Karpas-422 (cell line): ENCODE results near the gene POLRMT. TPM values are rescaled to one million over a fixed set of nuclear protein-coding genes. Genes with fewer than 3 reads are reported as not detected.
"Not testable (repeated sequence)": the region's sequence is repeated elsewhere in the genome, so short reads cannot be mapped to it uniquely, and the experiment has no call there.

Experiments
- DNase-seq: peaks from one replicate; pipeline ENCODE4 v3.0.0-alpha.2; 2015
- H2AFZ ChIP-seq: fragments of 200-600 bp; sonication (generic); 2 replicates; pipeline ENCODE4 v1.6.1; 2014; ENCODE audit warnings: antibody characterized with exemption, low read length, mixed read lengths
- H3K27ac ChIP-seq: fragments of 200-600 bp; sonication (generic); 2 replicates; pipeline ENCODE4 v1.5.1; 2014; ENCODE audit warnings: mild to moderate bottlenecking, low read length, moderate library complexity
- H3K27me3 ChIP-seq: fragments of 200-600 bp; sonication (generic); 2 replicates; pipeline ENCODE4 v1.6.1; 2014; ENCODE audit warnings: low read length, mixed read lengths
- H3K36me3 ChIP-seq: fragments of 200-600 bp; sonication (generic); 2 replicates; pipeline ENCODE4 v1.6.1; 2014; ENCODE audit warnings: low read length, mixed read lengths; ENCODE audit not compliant: insufficient read depth
- H3K4me1 ChIP-seq: fragments of 200-600 bp; sonication (generic); 2 replicates; pipeline ENCODE4 v1.6.1; 2014; ENCODE audit warnings: mild to moderate bottlenecking, low read length, mixed read lengths
- H3K4me2 ChIP-seq: fragments of 200-600 bp; sonication (generic); 2 replicates; pipeline ENCODE4 v1.6.1; 2014; ENCODE audit warnings: low read length, low read depth, mild to moderate bottlenecking; ENCODE audit not compliant: poor library complexity, severe bottlenecking
- H3K4me3 ChIP-seq: fragments of 200-600 bp; sonication (generic); 2 replicates; pipeline ENCODE4 v1.5.1; 2014; ENCODE audit warnings: mild to moderate bottlenecking, antibody characterized with exemption, low read length, mixed read lengths
- H3K79me2 ChIP-seq: fragments of 200-600 bp; sonication (generic); 2 replicates; pipeline ENCODE4 v1.6.1; 2014; ENCODE audit warnings: mild to moderate bottlenecking, low read length, mixed read lengths
- H3K9ac ChIP-seq: fragments of 200-600 bp; sonication (generic); 2 replicates; pipeline ENCODE4 v1.6.0; 2014; ENCODE audit warnings: low read length
- H3K9me2 ChIP-seq: fragments of 200-600 bp; sonication (generic), shearing (Covaris generic); replicated peaks from 2 replicates; pipeline ENCODE4 v1.6.0; 2014; ENCODE audit warnings: mild to moderate bottlenecking, low read length, moderate library complexity; ENCODE audit not compliant: insufficient read depth
- H3K9me3 ChIP-seq: fragments of 300-700, 200-600 bp; sonication (generic); 2 replicates; pipeline ENCODE4 v1.6.1; 2014; ENCODE audit warnings: low read length, mixed read lengths
- H4K20me1 ChIP-seq: fragments of 200-600 bp; sonication (generic); 2 replicates; pipeline ENCODE4 v1.6.1; 2014; ENCODE audit warnings: mild to moderate bottlenecking, antibody characterized with exemption, low read length, low read depth; ENCODE audit not compliant: insufficient read depth
- total RNA-seq: library from RNA; depleted of rRNA; stranded (reverse); fragments of >200 nt; shearing (Covaris generic); gene quantifications from 2 replicates; pipeline ENCODE4 v1.2.3, GENCODE V29; 2014; ENCODE audit warnings: low replicate concordance

POLRMT gene
- total RNA-seq, 1 experiment from 2014 or later = 51.5 TPM

DNA sequence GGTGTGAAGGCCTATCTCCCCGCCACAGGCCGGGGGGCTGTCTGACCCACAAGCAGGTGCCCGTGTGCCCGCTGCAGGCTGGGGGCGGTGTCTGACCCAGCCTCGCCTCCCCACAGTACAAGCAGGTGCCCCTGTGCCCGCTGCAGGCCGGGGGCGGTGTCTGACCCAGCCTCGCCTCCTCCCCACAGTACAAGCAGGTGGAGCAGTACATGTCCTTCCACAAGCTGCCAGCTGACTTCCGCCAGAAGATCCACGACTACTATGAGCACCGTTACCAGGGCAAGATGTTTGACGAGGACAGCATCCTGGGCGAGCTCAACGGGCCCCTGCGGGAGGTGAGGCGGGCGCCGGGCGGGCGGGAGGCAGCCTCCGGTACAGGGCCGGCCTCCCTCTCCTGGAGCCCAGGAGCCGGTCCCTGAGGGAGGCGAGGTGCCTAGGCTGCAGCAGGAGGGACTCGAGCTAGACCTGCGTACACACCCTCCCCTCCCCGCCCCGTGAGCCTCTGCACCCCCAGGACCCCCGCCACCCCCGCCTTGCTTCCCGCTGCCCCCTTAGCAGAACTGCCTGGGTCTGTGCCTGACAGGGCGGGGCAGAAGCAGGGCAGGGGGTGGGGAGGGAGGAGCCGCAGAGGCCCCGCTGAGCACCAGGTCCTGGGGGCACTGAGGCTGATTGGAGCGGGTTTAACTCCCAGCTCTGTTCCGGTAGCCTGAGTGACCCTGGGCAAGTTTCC is 23.1 kb downstream of the POLRMT start:
- H4K20me1 ChIP-seq = no peaks in the 10 kb centered on the region
- peak overlapping the region; percentile 65; the same call in 1 of the 2 replicates for H2AFZ ChIP-seq
- H3K9me3 ChIP-seq = peaks cover 7% of the 10 kb centered on the region; the same call in 1 of the 2 replicates
- H3K36me3 ChIP-seq = no peaks in the 10 kb centered on the region
- peaks cover 13% of the 10 kb centered on the region for H3K4me1 ChIP-seq
- H3K27me3 ChIP-seq = no peaks in the 10 kb centered on the region
- peak overlapping the region; percentile 79 for H3K27ac ChIP-seq
- H3K4me3 ChIP-seq = peak overlapping the region; percentile 53; the same call in 1 of the 2 replicates
- H3K4me2 ChIP-seq = peak overlapping the region; percentile 56
- H3K9me2 ChIP-seq = no peaks in the 10 kb centered on the region
- DNase-seq = no peak
- H3K79me2 ChIP-seq = no peaks in the 10 kb centered on the region
- H3K9ac ChIP-seq = peak overlapping the region; percentile 64

DNA sequence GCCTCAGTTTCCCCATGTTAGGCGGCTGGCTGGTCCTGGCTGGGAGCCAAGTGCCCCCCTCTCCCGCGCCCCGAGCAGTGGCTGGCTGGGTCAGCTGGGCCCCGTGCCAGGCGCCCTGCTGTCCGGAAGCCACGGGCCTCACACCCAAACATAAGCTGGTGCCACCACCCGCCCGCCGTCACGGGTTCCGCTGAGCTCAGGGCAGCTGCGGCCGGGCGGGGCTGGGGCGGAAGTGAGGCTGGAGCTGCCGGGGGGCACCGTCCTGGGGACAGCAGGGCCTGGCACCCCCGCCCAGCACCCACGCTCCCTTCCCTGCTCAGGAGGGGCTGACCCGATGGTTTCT is 24.4 kb downstream of the POLRMT start:
- Histone ChIP-seq H3K4me3 (no peak overlapping the region), H3K4me2 (no peak overlapping the region), H3K27ac (no peak overlapping the region), H3K9me3 (peaks cover 7% of the 10 kb centered on the region; the same call in 1 of the 2 replicates), H3K79me2 (no peaks in the 10 kb centered on the region), H3K9ac (no peak overlapping the region), H3K36me3 (no peaks in the 10 kb centered on the region), H2AFZ (no peak overlapping the region), H3K27me3 (no peaks in the 10 kb centered on the region), H3K4me1 (peaks cover 13% of the 10 kb centered on the region), H3K9me2 (no peaks in the 10 kb centered on the region), H4K20me1 (no peaks in the 10 kb centered on the region)
- DNase-seq = no peak

DNA sequence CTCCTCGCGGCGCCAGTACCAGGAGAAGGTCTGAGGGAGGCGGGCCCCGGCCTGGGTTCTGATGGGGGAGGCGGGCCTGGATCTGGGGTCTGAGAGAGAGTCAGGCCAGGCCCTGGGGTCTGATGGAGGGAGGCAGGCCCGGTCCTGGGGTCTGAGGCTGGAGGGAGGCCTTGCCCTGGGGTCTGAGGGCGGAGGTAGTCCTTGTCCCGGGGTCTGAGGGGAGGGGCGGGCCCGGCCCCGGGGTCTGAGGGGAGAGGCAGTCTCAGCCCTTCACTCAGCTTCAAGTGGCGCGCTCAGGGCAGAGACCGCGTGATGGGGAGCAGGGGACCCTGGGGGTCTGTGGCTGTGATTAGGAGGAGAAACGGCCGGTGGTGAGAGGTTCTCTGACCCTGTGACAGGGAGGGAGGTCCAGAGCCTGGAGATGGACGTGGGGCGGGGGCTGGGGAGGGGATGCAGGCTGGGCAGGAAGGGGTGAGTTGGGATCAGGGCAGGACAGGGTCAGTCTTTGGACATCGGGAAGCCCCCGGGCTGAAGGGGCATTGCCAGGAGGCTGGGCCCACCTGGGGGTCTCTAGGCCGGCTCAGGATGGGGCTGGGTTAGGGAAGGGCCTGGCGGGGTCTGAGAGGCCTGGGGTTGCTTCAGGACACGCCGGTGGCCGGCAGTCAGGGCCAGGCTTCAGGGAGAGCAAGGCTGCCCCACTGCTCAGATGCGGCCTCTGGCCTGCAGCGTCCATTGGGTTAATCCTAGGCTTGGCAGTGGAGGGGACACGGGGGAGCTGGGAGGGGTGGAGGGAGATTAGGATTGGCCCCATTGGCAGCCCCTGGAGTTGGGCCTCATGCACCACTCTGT is 25.0 kb downstream of the POLRMT start:
- H3K4me2 ChIP-seq = no peak overlapping the region
- H4K20me1 ChIP-seq = no peaks in the 10 kb centered on the region
- H3K9me3 ChIP-seq = peaks cover 7% of the 10 kb centered on the region; the same call in 1 of the 2 replicates

DNA sequence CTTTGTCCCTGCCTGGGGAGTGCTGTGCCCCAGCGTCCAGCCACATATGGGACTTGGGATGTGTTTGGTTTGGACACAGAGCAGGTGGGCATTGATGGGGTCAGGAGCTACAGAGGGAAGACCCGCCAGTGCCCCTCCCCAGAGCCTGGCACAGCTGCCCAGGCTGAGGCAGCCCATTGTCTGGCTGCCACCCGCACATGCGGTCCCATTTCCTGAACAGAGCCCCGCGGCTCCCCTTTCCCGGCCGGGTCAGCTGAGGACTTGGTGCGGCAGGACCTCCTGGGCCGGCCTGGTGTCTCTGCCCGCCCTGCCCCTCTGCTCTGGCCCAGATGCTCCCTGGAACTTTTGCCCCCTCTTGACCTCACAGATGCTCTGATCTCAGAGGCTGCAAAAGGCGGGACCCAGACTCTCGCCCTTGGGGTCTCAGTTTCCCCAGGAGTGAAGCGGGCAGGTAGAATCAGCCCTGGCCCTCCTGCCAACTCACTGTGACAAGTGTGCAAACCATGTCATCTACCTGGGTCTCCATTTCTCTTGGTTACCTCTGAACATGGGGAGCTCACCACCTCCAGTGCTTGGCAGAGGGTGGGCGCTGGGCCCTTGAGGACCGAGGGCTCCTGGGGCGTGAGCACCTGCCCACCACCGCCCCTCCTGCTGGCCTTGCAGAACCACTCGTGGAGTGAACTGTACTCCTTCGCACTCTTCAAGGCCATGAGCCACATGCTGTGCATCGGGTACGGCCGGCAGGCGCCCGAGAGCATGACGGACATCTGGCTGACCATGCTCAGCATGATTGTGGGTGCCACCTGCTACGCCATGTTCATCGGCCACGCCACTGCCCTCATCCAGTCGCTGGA is 25.8 kb downstream of the POLRMT start:
- no peaks in the 10 kb centered on the region for H3K79me2 ChIP-seq
- H3K36me3 ChIP-seq = no peaks in the 10 kb centered on the region
- H3K4me3 ChIP-seq = no peak overlapping the region
- no peak overlapping the region for H3K9ac ChIP-seq
- no peak overlapping the region for H3K4me2 ChIP-seq
- H3K27me3 ChIP-seq = no peaks in the 10 kb centered on the region
- no peaks in the 10 kb centered on the region for H4K20me1 ChIP-seq
- no peak overlapping the region for H3K27ac ChIP-seq
- no peak for DNase-seq
- peaks cover 7% of the 10 kb centered on the region; the same call in 1 of the 2 replicates for H3K9me3 ChIP-seq
- no peak overlapping the region for H2AFZ ChIP-seq
- peaks cover 13% of the 10 kb centered on the region for H3K4me1 ChIP-seq
- H3K9me2 ChIP-seq = no peaks in the 10 kb centered on the region

More for the DNA sequence above, 25.0 kb downstream of the POLRMT start:
- H3K27me3 ChIP-seq = no peaks in the 10 kb centered on the region
- H3K36me3 ChIP-seq = no peaks in the 10 kb centered on the region
- no peaks in the 10 kb centered on the region for H3K9me2 ChIP-seq
- no peak overlapping the region for H3K4me3 ChIP-seq
- no peak overlapping the region for H2AFZ ChIP-seq
- peaks cover 13% of the 10 kb centered on the region for H3K4me1 ChIP-seq
- DNase-seq = no peak
- no peak overlapping the region for H3K9ac ChIP-seq
- no peaks in the 10 kb centered on the region for H3K79me2 ChIP-seq
- no peak overlapping the region for H3K27ac ChIP-seq

- H2AFZ ChIP-seq, H3K27ac ChIP-seq, H3K27me3 ChIP-seq, H3K4me1 ChIP-seq, H3K4me3 ChIP-seq, H3K79me2 ChIP-seq, H3K9me2 ChIP-seq, H3K9ac ChIP-seq, H3K9me3 ChIP-seq, H4K20me1 ChIP-seq, H3K36me3 ChIP-seq, H3K4me2 ChIP-seq: not testable (repeated sequence)
- peak; percentile 70 for DNase-seq
Observed at GRCh38 chr19:605061-605971, 28.0 kb downstream of the POLRMT start.

DNA sequence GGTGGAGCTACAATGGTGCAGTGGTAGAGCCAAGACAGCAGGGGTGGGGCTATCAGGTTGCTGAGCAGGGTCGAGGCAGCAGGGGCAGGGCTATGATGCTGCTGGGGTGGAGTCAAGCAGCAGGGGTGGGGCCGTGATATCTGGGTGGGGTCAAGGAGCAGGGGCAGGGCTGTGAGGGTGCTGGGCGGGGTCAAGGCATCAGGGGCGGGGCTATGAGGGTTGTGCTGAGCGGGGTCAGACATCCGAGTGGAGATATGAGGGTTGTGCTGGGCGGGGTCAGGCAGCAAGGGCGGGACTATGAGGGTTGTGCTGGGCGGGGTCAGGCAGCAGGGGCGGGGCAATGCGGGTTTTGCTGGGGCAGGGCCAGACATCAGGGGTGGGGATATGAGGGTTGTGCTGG is 29.0 kb downstream of the POLRMT start:
- no peaks in the 10 kb centered on the region for H4K20me1 ChIP-seq
- DNase-seq = peak; percentile 88
- no peak overlapping the region for H3K9ac ChIP-seq
- no peak overlapping the region for H3K27ac ChIP-seq
- H3K4me1 ChIP-seq = no peaks in the 10 kb centered on the region
- H3K27me3 ChIP-seq = no peaks in the 10 kb centered on the region
- peaks cover 7% of the 10 kb centered on the region; the same call in 1 of the 2 replicates for H3K9me3 ChIP-seq
- H3K79me2 ChIP-seq = no peaks in the 10 kb centered on the region
- H2AFZ ChIP-seq = no peak overlapping the region
- no peak overlapping the region for H3K4me3 ChIP-seq
- no peaks in the 10 kb centered on the region for H3K9me2 ChIP-seq
- H3K36me3 ChIP-seq = no peaks in the 10 kb centered on the region
- no peak overlapping the region for H3K4me2 ChIP-seq

- not testable (repeated sequence) for H3K4me1 ChIP-seq, H3K9ac ChIP-seq, H3K9me3 ChIP-seq, H3K27me3 ChIP-seq, H3K9me2 ChIP-seq, H4K20me1 ChIP-seq, H3K79me2 ChIP-seq, DNase-seq, H2AFZ ChIP-seq, H3K27ac ChIP-seq, H3K4me2 ChIP-seq, H3K4me3 ChIP-seq, H3K36me3 ChIP-seq
Observed at GRCh38 chr19:603779-604178, 29.6 kb downstream of the POLRMT start.
